Midbrain (tissue), 1 donor: ENCODE measurements around the gene PRKCQ.
"Not testable (repeated sequence)": the region's sequence is repeated elsewhere in the genome, so short reads cannot be mapped to it uniquely, and the experiment has no call there.

Source experiments
- DNase-seq: peaks from one replicate; lab custom pipeline; 2025; lab: John Stamatoyannopoulos, UW

The PRKCQ gene

GRCh38 chr10:6384031-6384430, 196.0 kb downstream of the PRKCQ start:
- no peak for DNase-seq

- DNase-seq, result peak; percentile 73
These were observed 196.8 kb downstream of the PRKCQ start for GRCh38 chr10:6383096-6383812.

GRCh38 chr10:6382081-6382480, 198.0 kb downstream of the PRKCQ start:
- DNase-seq, result peak; percentile 58

- not testable (repeated sequence) for DNase-seq
These were observed 199.6 kb downstream of the PRKCQ start for GRCh38 chr10:6380478-6380877.

GRCh38 chr10:6379015-6379776, 200.9 kb downstream of the PRKCQ start:
- DNase-seq, result no peak
